DND-41 (cell line): ENCODE data around the gene AUP1.

ENCODE experiments used
- ATAC-seq: fragments of 200-7000 bp; cut with Tn5 transposase; 3 replicates; pipeline ENCODE4 v1.9.1; 2021; ENCODE audit warnings: low read depth; ENCODE audit not compliant: insufficient read depth
- DNase-seq: peaks from one replicate; pipeline ENCODE4 v3.0.0-alpha.2; 2020
- H2AFZ ChIP-seq: 2 replicates; pipeline ENCODE4 v1.6.0; 2012; ENCODE audit warnings: low read depth, low read length
- H3K27ac ChIP-seq: 2 replicates; pipeline ENCODE4 v1.5.1; 2012; ENCODE audit warnings: low read length, inconsistent platforms
- H3K27me3 ChIP-seq: fragments of 200-600 bp; sonication (generic); 2 replicates; pipeline ENCODE4 v1.6.0; 2012; ENCODE audit warnings: low read length, mild to moderate bottlenecking, inconsistent platforms; ENCODE audit not compliant: insufficient read depth, poor library complexity
- H3K36me3 ChIP-seq: 2 replicates; pipeline ENCODE4 v1.5.1; 2012; ENCODE audit warnings: low read length, inconsistent platforms; ENCODE audit not compliant: insufficient read depth
- H3K4me1 ChIP-seq: 2 replicates; pipeline ENCODE4 v1.5.1; 2012; ENCODE audit warnings: mild to moderate bottlenecking, low read length; ENCODE audit not compliant: insufficient read depth
- H3K4me2 ChIP-seq: 2 replicates; pipeline ENCODE4 v1.6.0; 2012; ENCODE audit warnings: mild to moderate bottlenecking, moderate library complexity, low read length, inconsistent platforms; ENCODE audit not compliant: insufficient read depth
- H3K4me3 ChIP-seq, 2 experiments: fragments of 200-600 bp in 1 of 2; shearing (Covaris generic) in 1 of 2; 2 replicates each; pipeline ENCODE4 v1.5.1; 2012 to 2016; ENCODE audit warnings: inconsistent platforms in 2 of 2, low read length in 2 of 2, mild to moderate bottlenecking in 2 of 2, low read depth in 1 of 2, moderate library complexity in 1 of 2
- H3K79me2 ChIP-seq: 2 replicates; pipeline ENCODE4 v1.6.0; 2012; ENCODE audit warnings: low read length, inconsistent platforms; ENCODE audit not compliant: insufficient read depth
- H3K9ac ChIP-seq: 2 replicates; pipeline ENCODE4 v1.6.0; 2012; ENCODE audit warnings: low read depth, mild to moderate bottlenecking, inconsistent platforms, low read length, moderate library complexity
- H3K9me3 ChIP-seq: 2 replicates; pipeline ENCODE4 v1.5.1; 2012; ENCODE audit warnings: low read length, moderate library complexity, mild to moderate bottlenecking, inconsistent platforms; ENCODE audit not compliant: insufficient read depth, severe bottlenecking
- H4K20me1 ChIP-seq: 2 replicates; pipeline ENCODE4 v1.6.0; 2012; ENCODE audit warnings: low read length; ENCODE audit not compliant: insufficient read depth
- CTCF ChIP-seq: IDR thresholded peaks from 2 replicates; pipeline ENCODE4 v1.5.1; 2012; ENCODE audit warnings: borderline replicate concordance, low read length, moderate library complexity, mild to moderate bottlenecking; ENCODE audit not compliant: poor library complexity, severe bottlenecking; ENCODE audit errors: extremely low read depth
- EZH2 ChIP-seq: IDR thresholded peaks from 3 replicates; pipeline ENCODE4 v1.6.1; 2012; ENCODE audit warnings: borderline replicate concordance, low read depth, mild to moderate bottlenecking, moderate library complexity, low read length, inconsistent platforms; ENCODE audit not compliant: severe bottlenecking

Gene AUP1

GRCh38 chr2:74548900-74549826, 19.7 kb upstream of the AUP1 start:
- Histone ChIP-seq H4K20me1 (no peaks in the 10 kb centered on the region), H3K4me2 (no peak overlapping the region), H3K9ac (no peak overlapping the region), H3K27ac (no peak overlapping the region), H2AFZ (no peak overlapping the region), H3K4me1 (peaks cover 8% of the 10 kb centered on the region), H3K9me3 (no peaks in the 10 kb centered on the region), H3K79me2 (no peaks in the 10 kb centered on the region), H3K4me3 (no peak overlapping the region), H3K27me3 (no peaks in the 10 kb centered on the region), H3K36me3 (no peaks in the 10 kb centered on the region)
- ATAC-seq, result no peak
- DNase-seq, result no peak
- TF ChIP-seq CTCF (no peak), EZH2 (no peak)

- DNase-seq (no peak), ATAC-seq (no peak)
- no peak for TF ChIP-seq EZH2
- no peak for TF ChIP-seq CTCF
- no peaks in the 10 kb centered on the region for H3K36me3 ChIP-seq
- no peaks in the 10 kb centered on the region for H3K9me3 ChIP-seq
- no peak overlapping the region for H3K27ac ChIP-seq
- no peaks in the 10 kb centered on the region for H4K20me1 ChIP-seq
- no peak overlapping the region for H3K4me3 ChIP-seq
- H3K79me2 ChIP-seq, result no peaks in the 10 kb centered on the region
- H2AFZ ChIP-seq, result no peak overlapping the region
- H3K4me2 ChIP-seq, result no peak overlapping the region
- no peak overlapping the region for H3K9ac ChIP-seq
- H3K4me1 ChIP-seq, result peaks cover under 1% of the 10 kb centered on the region
- no peaks in the 10 kb centered on the region for H3K27me3 ChIP-seq
Observed at GRCh38 chr2:74548285-74548899, 18.9 kb upstream of the AUP1 start.

- TF ChIP-seq EZH2 (no peak), CTCF (no peak)
Observed at GRCh38 chr2:74546004-74546403, 16.5 kb upstream of the AUP1 start.

More at GRCh38 chr2:74546004-74546403, 16.5 kb upstream of the AUP1 start:
- Histone ChIP-seq H3K9ac (no peak overlapping the region), H2AFZ (no peak overlapping the region), H3K27ac (no peak overlapping the region), H3K4me3 (no peak overlapping the region), H4K20me1 (no peaks in the 10 kb centered on the region), H3K4me1 (no peaks in the 10 kb centered on the region), H3K4me2 (no peak overlapping the region), H3K9me3 (no peaks in the 10 kb centered on the region), H3K36me3 (no peaks in the 10 kb centered on the region), H3K79me2 (no peaks in the 10 kb centered on the region), H3K27me3 (no peaks in the 10 kb centered on the region)
- no peak for DNase-seq
- ATAC-seq, result no peak
